Measurements from ENCODE around the gene CAAP1. TPM values are rescaled to one million over a fixed set of nuclear protein-coding genes. Genes with fewer than 3 reads are reported as not detected.

The CAAP1 gene
- total and polyA plus RNA-seq, 10 of the 15 experiments (the other 5 are each of a cell fraction or from before 2014, with no cell fraction given): 11.0 to 27.5 (median 20.5) TPM

GRCh38 chr9:26925609-26926008 lies 33.0 kb upstream of the CAAP1 start (continued):
- TF ChIP-seq, protein P1, sequence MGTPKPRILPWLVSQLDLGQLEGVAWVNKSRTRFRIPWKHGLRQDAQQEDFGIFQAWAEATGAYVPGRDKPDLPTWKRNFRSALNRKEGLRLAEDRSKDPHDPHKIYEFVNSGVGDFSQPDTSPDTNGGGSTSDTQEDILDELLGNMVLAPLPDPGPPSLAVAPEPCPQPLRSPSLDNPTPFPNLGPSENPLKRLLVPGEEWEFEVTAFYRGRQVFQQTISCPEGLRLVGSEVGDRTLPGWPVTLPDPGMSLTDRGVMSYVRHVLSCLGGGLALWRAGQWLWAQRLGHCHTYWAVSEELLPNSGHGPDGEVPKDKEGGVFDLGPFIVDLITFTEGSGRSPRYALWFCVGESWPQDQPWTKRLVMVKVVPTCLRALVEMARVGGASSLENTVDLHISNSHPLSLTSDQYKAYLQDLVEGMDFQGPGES (IDR thresholded peaks at IDR 0.05): no peak
- TF ChIP-seq GABPA (IDR thresholded peaks at IDR 0.05; ENCODE audit: low read depth) (no peak), POLR2A (IDR thresholded peaks at IDR 0.05; ENCODE audit: low read depth, low read length) (no peak), BHLHE40 (IDR thresholded peaks at IDR 0.05; ENCODE audit: borderline replicate concordance in 1 of 2, low read depth in 2 of 2, low read length in 1 of 2) (no peak), TCF7 (IDR thresholded peaks at IDR 0.05; ENCODE audit: borderline replicate concordance) (no peak)
- TF ChIP-seq, protein P2, sequence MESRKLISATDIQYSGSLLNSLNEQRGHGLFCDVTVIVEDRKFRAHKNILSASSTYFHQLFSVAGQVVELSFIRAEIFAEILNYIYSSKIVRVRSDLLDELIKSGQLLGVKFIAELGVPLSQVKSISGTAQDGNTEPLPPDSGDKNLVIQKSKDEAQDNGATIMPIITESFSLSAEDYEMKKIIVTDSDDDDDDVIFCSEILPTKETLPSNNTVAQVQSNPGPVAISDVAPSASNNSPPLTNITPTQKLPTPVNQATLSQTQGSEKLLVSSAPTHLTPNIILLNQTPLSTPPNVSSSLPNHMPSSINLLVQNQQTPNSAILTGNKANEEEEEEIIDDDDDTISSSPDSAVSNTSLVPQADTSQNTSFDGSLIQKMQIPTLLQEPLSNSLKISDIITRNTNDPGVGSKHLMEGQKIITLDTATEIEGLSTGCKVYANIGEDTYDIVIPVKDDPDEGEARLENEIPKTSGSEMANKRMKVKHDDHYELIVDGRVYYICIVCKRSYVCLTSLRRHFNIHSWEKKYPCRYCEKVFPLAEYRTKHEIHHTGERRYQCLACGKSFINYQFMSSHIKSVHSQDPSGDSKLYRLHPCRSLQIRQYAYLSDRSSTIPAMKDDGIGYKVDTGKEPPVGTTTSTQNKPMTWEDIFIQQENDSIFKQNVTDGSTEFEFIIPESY (IDR thresholded peaks at IDR 0.05): no peak

DNA sequence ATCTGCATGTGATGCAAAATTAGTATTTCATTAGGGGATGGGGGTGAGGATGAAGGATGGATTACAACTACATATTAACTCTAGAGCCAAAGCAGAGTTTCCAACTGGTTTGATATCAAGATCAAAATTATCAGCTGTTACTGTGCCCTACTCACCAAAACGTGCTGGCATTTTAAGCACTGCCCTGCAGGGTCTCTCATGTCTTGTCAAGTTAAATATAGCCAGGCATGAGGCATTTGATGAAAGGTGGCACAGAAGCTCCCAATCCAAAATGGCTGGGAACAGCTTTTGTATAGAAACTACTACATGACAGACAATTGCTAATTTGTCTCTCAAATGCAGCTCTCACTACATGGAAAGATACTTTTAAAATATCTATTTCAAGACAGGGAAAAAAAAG lies 27.1 kb upstream of the CAAP1 start:
- ChIA-PET RAD21 (ENCODE audit: unreplicated experiment) (no interaction called here), CTCF (no interaction called here), SMC1A (ENCODE audit: uncharacterized antibody, unreplicated experiment) (interaction anchor here (1.0 kb wide), 1 partner anchor 12 kb away, joined by 3 read pairs; no protein-coding TSS in a partner anchor), POLR2A (no interaction called here)
- BruUV-seq (replicated peaks): no TSS peak
- no peak for ATAC-seq
- DNase-seq (ENCODE audit: low read depth, low spot score): no peak
- Histone ChIP-seq H2AFZ (ENCODE audit: control insufficient read depth, low read depth, low read length) (no peak overlapping the region), H3K36me3 (ENCODE audit: control insufficient read depth in 2 of 2, insufficient read depth in 2 of 2, low read length in 1 of 2) (peaks cover 2 to 54% of the 10 kb centered on the region in 2 experiments), H3K4me2 (ENCODE audit: control insufficient read depth, insufficient read depth) (no peak overlapping the region), H3K4me3 (no peak overlapping the region), H3K27me3 (replicated peaks in 1 of 2; ENCODE audit: control insufficient read depth in 2 of 2, insufficient read depth in 2 of 2, low read length in 1 of 2) (no peaks in the 10 kb centered on the region), H3K79me2 (ENCODE audit: control insufficient read depth, insufficient read depth, low read length) (no peaks in the 10 kb centered on the region), H4K20me1 (ENCODE audit: control insufficient read depth, insufficient read depth) (no peaks in the 10 kb centered on the region), H3K27ac (ENCODE audit: control insufficient read depth, insufficient read depth) (no peak overlapping the region), H3K9me3 (replicated peaks; ENCODE audit: control insufficient read depth, insufficient read depth, low read length) (no peaks in the 10 kb centered on the region), H3K4me1 (ENCODE audit: control insufficient read depth, insufficient read depth, low read length) (no peaks in the 10 kb centered on the region), H3K9ac (ENCODE audit: control insufficient read depth, insufficient read depth, low read length) (no peak overlapping the region)
- in situ Hi-C loops (cut with MboI) (no loop called here), intact Hi-C loops (cut with micrococcal nuclease; ENCODE audit: unreplicated experiment) (no loop called here)
- WGBS (ENCODE audit: insufficient coverage, insufficient replicate concordance, low lambda C conversion rate, missing lambda C conversion rate): 50% methylated on average over 1 of the region's 1 CpG
- no peak for FAIRE-seq
- TF ChIP-seq EZH2 (IDR thresholded peaks at IDR 0.05; ENCODE audit: borderline replicate concordance, control insufficient read depth, low read depth, low read length) (no peak), CBX3 (IDR thresholded peaks at IDR 0.05; ENCODE audit: borderline replicate concordance, low read depth) (no peak), KAT2A (conservative IDR thresholded peaks at IDR 0.05; ENCODE audit: control insufficient read depth, low read depth, low read length) (no peak), NFYB (IDR thresholded peaks at IDR 0.05; ENCODE audit: insufficient read depth, low read depth, low read length) (no peak), NR2F1 (conservative IDR thresholded peaks at IDR 0.05) (no peak), SMC3 (IDR thresholded peaks at IDR 0.05; ENCODE audit: borderline replicate concordance, low read length) (no peak), EP300 (IDR thresholded peaks at IDR 0.05; ENCODE audit: borderline replicate concordance in 1 of 2, control insufficient read depth in 1 of 2, low read depth in 2 of 2, low read length in 2 of 2) (no peak), HSF1 (IDR thresholded peaks at IDR 0.05; ENCODE audit: low read depth, low read length) (no peak)
